ENCODE data around the gene KLHL30.
A peak's percentile ranks its signal among the peaks of the same experiment; 100 is the strongest.
"Not testable (repeated sequence)": the region's sequence is repeated elsewhere in the genome, so short reads cannot be mapped to it uniquely, and the experiment has no call there.

The KLHL30 gene

GRCh38 chr2:238105506-238106338 is 32.7 kb upstream of the KLHL30 start:
- no peak overlapping the region for H3K4me3 Mint-ChIP-seq
- no peaks in the 10 kb centered on the region for H3K4me1 Mint-ChIP-seq
- no peaks in the 10 kb centered on the region for H3K27me3 Mint-ChIP-seq
- H3K27ac Mint-ChIP-seq (ENCODE audit: low read depth), result no peak overlapping the region
- ATAC-seq (replicated peaks; ENCODE audit: extremely low read depth, poor library complexity, severe bottlenecking) (no peak), DNase-seq (ENCODE audit: low spot score in 2 of 2) (no peak)
- H3K9me3 Mint-ChIP-seq, result no peaks in the 10 kb centered on the region
- H3K36me3 Mint-ChIP-seq (ENCODE audit: insufficient read depth), result peaks cover 1% of the 10 kb centered on the region

GRCh38 chr2:238106339-238106697 is 32.1 kb upstream of the KLHL30 start:
- H3K9me3 Mint-ChIP-seq, result no peaks in the 10 kb centered on the region

GRCh38 chr2:238106698-238107524 is 31.6 kb upstream of the KLHL30 start:
- Mint-ChIP-seq H3K27me3 (no peaks in the 10 kb centered on the region), H3K36me3 (ENCODE audit: insufficient read depth) (peaks cover under 1% of the 10 kb centered on the region), H3K4me1 (no peaks in the 10 kb centered on the region), H3K4me3 (no peak overlapping the region), H3K9me3 (no peaks in the 10 kb centered on the region), H3K27ac (ENCODE audit: low read depth) (peak overlapping the region; percentile 19)
- ATAC-seq (replicated peaks; ENCODE audit: extremely low read depth, poor library complexity, severe bottlenecking), result no peak
- no peak for DNase-seq (ENCODE audit: low spot score in 2 of 2)

More at GRCh38 chr2:238106339-238106697, 32.1 kb upstream of the KLHL30 start:
- H3K27ac Mint-ChIP-seq (ENCODE audit: low read depth), result no peak overlapping the region
- no peak for DNase-seq (ENCODE audit: low spot score in 2 of 2)
- no peaks in the 10 kb centered on the region for H3K4me1 Mint-ChIP-seq
- no peaks in the 10 kb centered on the region for H3K27me3 Mint-ChIP-seq
- H3K36me3 Mint-ChIP-seq (ENCODE audit: insufficient read depth), result peaks cover 1% of the 10 kb centered on the region
- H3K4me3 Mint-ChIP-seq, result no peak overlapping the region
- no peak for ATAC-seq (replicated peaks; ENCODE audit: extremely low read depth, poor library complexity, severe bottlenecking)

- H3K4me3 Mint-ChIP-seq, result no peak overlapping the region
- no peaks in the 10 kb centered on the region for H3K27me3 Mint-ChIP-seq
- no peaks in the 10 kb centered on the region for H3K36me3 Mint-ChIP-seq (ENCODE audit: insufficient read depth)
- no peak for DNase-seq (ENCODE audit: low spot score in 2 of 2)
- H3K27ac Mint-ChIP-seq (ENCODE audit: low read depth), result peak overlapping the region; percentile 19
- no peaks in the 10 kb centered on the region for H3K4me1 Mint-ChIP-seq
- ATAC-seq (replicated peaks; ENCODE audit: extremely low read depth, poor library complexity, severe bottlenecking), result no peak
- H3K9me3 Mint-ChIP-seq, result no peaks in the 10 kb centered on the region
Measured at GRCh38 chr2:238107525-238108422, 30.7 kb upstream of the KLHL30 start.

- Mint-ChIP-seq H3K36me3 (ENCODE audit: insufficient read depth) (peaks cover 2% of the 10 kb centered on the region), H3K9me3 (no peaks in the 10 kb centered on the region), H3K27me3 (no peaks in the 10 kb centered on the region), H3K4me1 (no peaks in the 10 kb centered on the region), H3K4me3 (no peak overlapping the region), H3K27ac (ENCODE audit: low read depth) (no peak overlapping the region)
- ATAC-seq (replicated peaks; ENCODE audit: extremely low read depth, poor library complexity, severe bottlenecking) (no peak), DNase-seq (ENCODE audit: low spot score in 2 of 2) (no peak)
Measured at GRCh38 chr2:238108423-238109183, 29.9 kb upstream of the KLHL30 start.

- Mint-ChIP-seq H3K27ac (ENCODE audit: low read depth) (no peak overlapping the region), H3K27me3 (peaks cover 3% of the 10 kb centered on the region), H3K36me3 (ENCODE audit: insufficient read depth) (peaks cover 2% of the 10 kb centered on the region), H3K9me3 (no peaks in the 10 kb centered on the region), H3K4me3 (no peak overlapping the region), H3K4me1 (no peaks in the 10 kb centered on the region)
- DNase-seq (ENCODE audit: low spot score in 2 of 2) (no peak), ATAC-seq (replicated peaks; ENCODE audit: extremely low read depth, poor library complexity, severe bottlenecking) (no peak)
Measured at GRCh38 chr2:238113611-238114010, 24.9 kb upstream of the KLHL30 start.

- H3K36me3 Mint-ChIP-seq (ENCODE audit: insufficient read depth), result peaks cover 2% of the 10 kb centered on the region
- no peak for DNase-seq (ENCODE audit: low spot score in 2 of 2)
- ATAC-seq (replicated peaks; ENCODE audit: extremely low read depth, poor library complexity, severe bottlenecking), result no peak
- no peaks in the 10 kb centered on the region for H3K9me3 Mint-ChIP-seq
- H3K4me3 Mint-ChIP-seq, result no peak overlapping the region
- no peak overlapping the region for H3K27ac Mint-ChIP-seq (ENCODE audit: low read depth)
- H3K27me3 Mint-ChIP-seq, result peaks cover 11% of the 10 kb centered on the region
- no peaks in the 10 kb centered on the region for H3K4me1 Mint-ChIP-seq
Measured at GRCh38 chr2:238114331-238114841, 24.1 kb upstream of the KLHL30 start.

- Mint-ChIP-seq H3K27ac (ENCODE audit: low read depth) (no peak overlapping the region), H3K4me3 (no peak overlapping the region), H3K36me3 (ENCODE audit: insufficient read depth) (peaks cover 2% of the 10 kb centered on the region), H3K9me3 (no peaks in the 10 kb centered on the region), H3K27me3 (peaks cover 17% of the 10 kb centered on the region), H3K4me1 (no peaks in the 10 kb centered on the region)
- no peak for DNase-seq (ENCODE audit: low spot score in 2 of 2)
- ATAC-seq (replicated peaks; ENCODE audit: extremely low read depth, poor library complexity, severe bottlenecking), result no peak
Measured at GRCh38 chr2:238114851-238115660, 23.4 kb upstream of the KLHL30 start.

- not testable (repeated sequence) for ATAC-seq (replicated peaks; ENCODE audit: extremely low read depth, poor library complexity, severe bottlenecking); H3K9me3 Mint-ChIP-seq; H3K36me3 Mint-ChIP-seq (ENCODE audit: insufficient read depth); H3K4me1 Mint-ChIP-seq; DNase-seq (ENCODE audit: low spot score in 2 of 2); H3K27ac Mint-ChIP-seq (ENCODE audit: low read depth); H3K4me3 Mint-ChIP-seq
- H3K27me3 Mint-ChIP-seq, result peaks cover 17% of the 10 kb centered on the region
Measured at GRCh38 chr2:238115709-238116108, 22.8 kb upstream of the KLHL30 start.

- DNase-seq (ENCODE audit: low spot score in 2 of 2) (no peak), ATAC-seq (replicated peaks; ENCODE audit: extremely low read depth, poor library complexity, severe bottlenecking) (no peak)
- H3K36me3 Mint-ChIP-seq (ENCODE audit: insufficient read depth), result peaks cover 2% of the 10 kb centered on the region
- H3K9me3 Mint-ChIP-seq, result no peaks in the 10 kb centered on the region
- H3K4me3 Mint-ChIP-seq, result no peak overlapping the region
- no peak overlapping the region for H3K27ac Mint-ChIP-seq (ENCODE audit: low read depth)
- H3K27me3 Mint-ChIP-seq, result peaks cover 17% of the 10 kb centered on the region
- H3K4me1 Mint-ChIP-seq, result no peaks in the 10 kb centered on the region
Measured at GRCh38 chr2:238116298-238117198, 21.9 kb upstream of the KLHL30 start.

Measured in central memory CD8-positive, alpha-beta T cell (primary cell).